ENCODE results near the gene TTC21A. TPM values are rescaled to one million over a fixed set of nuclear protein-coding genes. Genes with fewer than 3 reads are reported as not detected.

The TTC21A gene
- total and polyA plus RNA-seq, 10 of the 15 experiments (the other 5 are each of a cell fraction or from before 2014, with no cell fraction given), result 0.62 to 3.2 (median 1.2) TPM

DNA sequence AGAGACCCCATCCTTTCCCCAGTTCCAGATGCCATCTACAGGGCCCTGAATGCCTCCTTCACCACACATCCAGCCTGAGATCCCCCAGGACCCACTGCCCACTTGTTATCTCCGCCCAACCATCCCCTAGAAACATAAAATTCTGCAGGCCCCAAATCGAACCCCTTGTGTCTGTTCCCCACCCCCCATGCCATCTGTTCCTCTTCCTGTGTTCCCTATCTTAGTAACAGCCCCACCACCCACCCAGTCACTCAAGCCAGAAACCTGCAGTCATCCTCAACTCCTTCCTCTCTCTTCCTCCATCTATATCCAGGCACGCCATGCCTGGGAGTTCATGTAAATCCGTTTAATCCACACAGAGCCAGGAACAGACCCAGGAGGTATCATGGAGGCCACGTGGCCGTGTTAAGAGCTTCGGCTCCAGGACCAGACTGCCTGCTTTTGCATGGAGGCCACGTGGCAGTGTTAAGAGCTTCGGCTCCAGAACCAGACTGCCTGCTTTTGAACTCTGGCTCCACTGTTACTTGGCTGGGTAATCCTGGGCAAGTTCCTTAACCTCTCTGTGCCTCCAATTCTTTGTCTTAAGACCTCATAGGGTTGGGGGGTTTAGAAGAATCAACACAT lies 41.1 kb downstream of the TTC21A start (continued):
- TF ChIP-seq ZNF687 (IDR thresholded peaks at IDR 0.05) (peak; percentile 73), EZH2 (IDR thresholded peaks at IDR 0.05; ENCODE audit: borderline replicate concordance, control insufficient read depth, low read depth, low read length) (no peak), HCFC1 (IDR thresholded peaks at IDR 0.05; ENCODE audit: low read length) (no peak), IKZF2 (IDR thresholded peaks at IDR 0.05) (0 out of 4 replicates have a peak, but pooled peaks of 1 of the 2 experiments have one; percentile 23), ZBTB11 (CRISPR knock-in tag; IDR thresholded peaks at IDR 0.05) (no peak), STAT3 (IDR thresholded peaks at IDR 0.05; ENCODE audit: low read depth, low read length) (no peak), ATF3 (IDR thresholded peaks at IDR 0.05; ENCODE audit: borderline replicate concordance, extremely low read depth, low read depth, low read length) (no peak), ATF7 (IDR thresholded peaks at IDR 0.05; ENCODE audit: low read depth) (no peak), ZNF384 (IDR thresholded peaks at IDR 0.05; ENCODE audit: borderline replicate concordance, low read depth, low read length) (no peak), KDM1A (IDR thresholded peaks at IDR 0.05; ENCODE audit: borderline replicate concordance) (no peak), USF2 (IDR thresholded peaks at IDR 0.05; ENCODE audit: borderline replicate concordance, low read depth, low read length) (no peak), PAX5 (IDR thresholded peaks at IDR 0.05; ENCODE audit: borderline replicate concordance, low read depth, low read length) (0 out of 2 replicates have a peak, but pooled peaks have one; percentile 3)
- TF ChIP-seq, protein P1, sequence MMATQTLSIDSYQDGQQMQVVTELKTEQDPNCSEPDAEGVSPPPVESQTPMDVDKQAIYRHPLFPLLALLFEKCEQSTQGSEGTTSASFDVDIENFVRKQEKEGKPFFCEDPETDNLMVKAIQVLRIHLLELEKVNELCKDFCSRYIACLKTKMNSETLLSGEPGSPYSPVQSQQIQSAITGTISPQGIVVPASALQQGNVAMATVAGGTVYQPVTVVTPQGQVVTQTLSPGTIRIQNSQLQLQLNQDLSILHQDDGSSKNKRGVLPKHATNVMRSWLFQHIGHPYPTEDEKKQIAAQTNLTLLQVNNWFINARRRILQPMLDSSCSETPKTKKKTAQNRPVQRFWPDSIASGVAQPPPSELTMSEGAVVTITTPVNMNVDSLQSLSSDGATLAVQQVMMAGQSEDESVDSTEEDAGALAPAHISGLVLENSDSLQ (IDR thresholded peaks at IDR 0.05), result peak; percentile 50; the same call in 1 of the 2 replicates
- TF ChIP-seq, protein P2, sequence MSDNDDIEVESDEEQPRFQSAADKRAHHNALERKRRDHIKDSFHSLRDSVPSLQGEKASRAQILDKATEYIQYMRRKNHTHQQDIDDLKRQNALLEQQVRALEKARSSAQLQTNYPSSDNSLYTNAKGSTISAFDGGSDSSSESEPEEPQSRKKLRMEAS (IDR thresholded peaks at IDR 0.05; ENCODE audit: low read depth, low read length), result peak; percentile 53; the same call in 1 of the 2 replicates
- TF ChIP-seq, protein P3, sequence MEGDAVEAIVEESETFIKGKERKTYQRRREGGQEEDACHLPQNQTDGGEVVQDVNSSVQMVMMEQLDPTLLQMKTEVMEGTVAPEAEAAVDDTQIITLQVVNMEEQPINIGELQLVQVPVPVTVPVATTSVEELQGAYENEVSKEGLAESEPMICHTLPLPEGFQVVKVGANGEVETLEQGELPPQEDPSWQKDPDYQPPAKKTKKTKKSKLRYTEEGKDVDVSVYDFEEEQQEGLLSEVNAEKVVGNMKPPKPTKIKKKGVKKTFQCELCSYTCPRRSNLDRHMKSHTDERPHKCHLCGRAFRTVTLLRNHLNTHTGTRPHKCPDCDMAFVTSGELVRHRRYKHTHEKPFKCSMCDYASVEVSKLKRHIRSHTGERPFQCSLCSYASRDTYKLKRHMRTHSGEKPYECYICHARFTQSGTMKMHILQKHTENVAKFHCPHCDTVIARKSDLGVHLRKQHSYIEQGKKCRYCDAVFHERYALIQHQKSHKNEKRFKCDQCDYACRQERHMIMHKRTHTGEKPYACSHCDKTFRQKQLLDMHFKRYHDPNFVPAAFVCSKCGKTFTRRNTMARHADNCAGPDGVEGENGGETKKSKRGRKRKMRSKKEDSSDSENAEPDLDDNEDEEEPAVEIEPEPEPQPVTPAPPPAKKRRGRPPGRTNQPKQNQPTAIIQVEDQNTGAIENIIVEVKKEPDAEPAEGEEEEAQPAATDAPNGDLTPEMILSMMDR (IDR thresholded peaks at IDR 0.05 in 2 of 3, conservative IDR thresholded peaks at IDR 0.05 in 1 of 3; ENCODE audit: control insufficient read depth in 2 of 3, extremely low read depth in 1 of 3, insufficient read depth in 1 of 3, low read depth in 3 of 3, low read length in 3 of 3), result 0 out of 6 replicates have a peak, but pooled peaks of 1 of the 3 experiments have one; percentile 10
